Motor neuron (in vitro differentiated cells): ENCODE results near the gene GTF3A. TPM values are rescaled to one million over a fixed set of nuclear protein-coding genes. Genes with fewer than 3 reads are reported as not detected.
A peak's percentile ranks its signal among the peaks of the same experiment; 100 is the strongest.
"Not testable (repeated sequence)": the region's sequence is repeated elsewhere in the genome, so short reads cannot be mapped to it uniquely, and the experiment has no call there.

Experiments used
- ATAC-seq, 8 experiments: fragments of 200-7000 bp; cut with Tn5 transposase; replicated peaks in 6 of 8; 2 replicates each; pipeline ENCODE4 v1.8.0; 2021; ENCODE audit warnings: mild to moderate bottlenecking in 8 of 8, moderate library complexity in 8 of 8
- H3K27ac ChIP-seq, 2 donors: fragments of 250-450 bp; sonication (Bioruptor Pico); 2 replicates each; pipeline ENCODE4 v1.9.0; 2021; ENCODE audit warnings: antibody characterized with exemption in 2 of 2, mild to moderate bottlenecking in 2 of 2, moderate library complexity in 1 of 2
- H3K4me1 ChIP-seq, 2 donors: fragments of 250-450 bp; sonication (Bioruptor Pico); replicated peaks in 1 of 2; 2 replicates each; pipeline ENCODE4 v1.6.1; 2021; ENCODE audit warnings: antibody characterized with exemption in 2 of 2, mild to moderate bottlenecking in 2 of 2, moderate library complexity in 1 of 2
- H3K4me3 ChIP-seq, 5 donors: fragments of 250-450 bp; sonication (Bioruptor Pico); 2 replicates each; pipeline ENCODE4 v1.9.0; 2021; ENCODE audit warnings: antibody characterized with exemption in 5 of 5, mild to moderate bottlenecking in 5 of 5, moderate library complexity in 4 of 5
- WGBS, 10 experiments: fragments of 450-650 bp; shearing (Covaris generic); methylation state at CpG; one replicate each; pipeline ENCODE4 v1.0.0; 2022; 5-methylcytosine and 5-hydroxymethylcytosine counted together
- in situ Hi-C, 9 experiments: fragments of 400-800 bp; cut with MboI; loops; one replicate each; pipeline ENCODE4 v1.15.0; 2021; ENCODE audit warnings: low sequenced_read_pairs in 9 of 9, low pct_unique_long_range_greater_than_20kb in 2 of 9; ENCODE audit not compliant: unreplicated experiment in 9 of 9
- total RNA-seq, 8 experiments: library from RNA; unstranded; fragments of 300-600 nt; gene quantifications; 2 replicates each; pipeline versions ENCODE4 v1.2.3 to v1.2.4, GENCODE V29; 2022

GTF3A gene
- total RNA-seq, 8 experiments from 2014 or later = 71.7 to 196 (median 97.4) TPM

- 0 to 100% (median 69%) methylated on average over 1 to 4 of the region's 4 CpGs; no CpG with 5 or more reads in 1 of the 10 experiments for WGBS, 10 experiments
- in situ Hi-C loops = loop anchor here in 7 of 9 experiments (25.0 kb wide), 3 partner anchors 419 to 594 kb away; partner anchors contain the start of gene URAD (in 3 of the 7)
- Histone ChIP-seq H3K4me3 (no peak overlapping the region), H3K4me1 (no peaks in the 10 kb centered on the region), H3K27ac (no peak overlapping the region)
- ATAC-seq = no peak
Observed at GRCh38 chr13:27393101-27393500, 31.3 kb upstream of the GTF3A start.

DNA sequence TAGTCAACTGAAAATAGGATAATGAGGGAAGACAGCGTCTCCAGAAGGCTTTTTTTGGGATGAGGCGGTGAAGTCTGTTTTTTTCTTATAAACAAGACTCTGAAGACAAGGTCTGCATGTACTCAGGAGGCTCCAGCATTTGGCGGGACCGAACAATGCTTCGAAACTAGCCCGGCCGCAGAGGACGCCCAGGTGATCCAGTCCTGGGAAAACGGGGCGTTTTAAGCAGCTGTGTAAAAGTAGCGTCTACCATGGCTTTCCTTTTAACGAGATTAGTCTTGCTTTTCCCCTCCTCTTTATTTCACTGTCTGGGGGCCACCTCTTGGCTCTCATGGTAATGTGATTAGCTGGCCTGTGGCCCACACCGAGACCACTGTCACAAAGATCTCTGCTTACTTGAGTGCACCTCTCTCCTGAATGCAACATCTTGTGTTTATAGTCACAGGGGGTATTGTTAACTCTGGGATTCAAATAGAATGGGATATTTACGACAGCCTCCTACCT is 29.4 kb upstream of the GTF3A start:
- H3K4me1 ChIP-seq = no peaks in the 10 kb centered on the region
- no peak overlapping the region for H3K27ac ChIP-seq
- no peak for ATAC-seq
- in situ Hi-C loops = loop anchor here in 7 of 9 experiments (25.0 kb wide), 3 partner anchors 417 to 592 kb away; partner anchors contain the start of gene URAD (in 3 of the 7)
- H3K4me3 ChIP-seq = no peak overlapping the region
- WGBS, 10 experiments = 28 to 100% (median 76%) methylated on average over 1 to 11 of the region's 14 CpGs

DNA sequence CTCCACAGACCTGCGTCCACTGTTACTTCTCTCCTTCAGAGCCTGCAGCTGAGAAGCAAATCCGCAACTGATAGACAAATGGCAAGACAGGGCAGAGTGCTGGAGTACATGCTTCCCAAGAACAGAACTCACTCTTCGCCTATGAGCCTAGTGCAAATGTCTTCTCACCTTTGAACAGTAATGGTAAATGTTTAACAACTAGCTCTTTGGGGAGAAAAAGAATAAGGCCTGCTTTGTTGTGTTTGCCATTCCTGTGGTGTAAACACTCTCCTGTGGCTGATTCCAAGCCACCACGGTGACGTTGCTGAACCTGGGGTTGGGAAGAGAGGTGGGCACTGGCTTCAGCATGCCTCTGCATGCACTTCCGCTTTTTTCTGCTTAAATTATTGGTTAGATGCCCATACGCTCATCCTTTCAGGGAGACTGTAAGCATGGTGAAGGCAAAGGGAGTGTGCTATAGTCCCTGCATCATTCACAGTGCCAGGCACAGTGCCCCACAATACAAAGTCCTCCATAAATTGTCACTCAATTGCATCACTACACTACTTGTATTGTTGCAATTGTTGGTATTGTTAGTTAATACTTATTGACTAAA is 28.1 kb upstream of the GTF3A start:
- in situ Hi-C loops = loop anchor here in 7 of 9 experiments (25.0 kb wide), 3 partner anchors 416 to 591 kb away; partner anchors contain the start of gene URAD (in 3 of the 7)

GRCh38 chr13:27398360-27398759 is 26.1 kb upstream of the GTF3A start:
- Histone ChIP-seq H3K4me1 (peaks cover 0 to 3% of the 10 kb centered on the region in 2 donors), H3K27ac (no peak overlapping the region), H3K4me3 (no peak overlapping the region)
- ATAC-seq = no peak
- 35 to 92% (median 76%) methylated on average over 2 to 4 of the region's 4 CpGs; no CpG with 5 or more reads in 2 of the 10 experiments for WGBS, 10 experiments
- in situ Hi-C loops = loop anchor here in 7 of 9 experiments (25.0 kb wide), 3 partner anchors 414 to 589 kb away; partner anchors contain the start of gene URAD (in 3 of the 7)

More for the DNA sequence above, 28.1 kb upstream of the GTF3A start:
- no peak for ATAC-seq
- Histone ChIP-seq H3K27ac (no peak overlapping the region), H3K4me3 (no peak overlapping the region), H3K4me1 (no peaks in the 10 kb centered on the region)
- WGBS, 10 experiments = 68 to 100% (median 83%) methylated on average over 1 to 6 of the region's 7 CpGs; no CpG with 5 or more reads in 3 of the 10 experiments

GRCh38 chr13:27400405-27400804 is 24.0 kb upstream of the GTF3A start:
- 67 to 100% (median 83%) methylated on average over 1 to 6 of the region's 6 CpGs; no CpG with 5 or more reads in 1 of the 10 experiments for WGBS, 10 experiments
- H3K4me3 ChIP-seq, H3K4me1 ChIP-seq, ATAC-seq, H3K27ac ChIP-seq, in situ Hi-C loops: not testable (repeated sequence)

DNA sequence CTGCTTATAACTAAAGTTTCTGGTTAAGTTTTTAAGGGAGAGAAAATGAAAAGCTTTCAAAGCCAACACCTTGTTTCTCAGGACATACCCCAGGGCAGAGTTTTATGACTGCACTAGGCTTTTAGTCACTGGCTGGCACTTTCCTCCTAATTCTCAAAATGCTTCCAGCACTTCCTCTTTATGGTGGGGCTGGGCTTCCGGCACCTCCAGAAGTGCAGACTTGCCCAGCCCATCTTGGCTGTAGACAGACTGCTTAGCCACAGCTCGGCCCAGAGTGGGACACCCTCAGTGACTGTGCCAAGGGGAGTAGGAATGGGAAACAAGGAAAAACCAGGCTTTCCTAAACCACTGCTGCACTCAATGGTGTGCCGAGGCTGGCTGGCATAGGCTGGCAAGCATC is 23.2 kb upstream of the GTF3A start:
- in situ Hi-C loops = no loop called here
- Histone ChIP-seq H3K27ac (no peak overlapping the region), H3K4me1 (peaks cover 3 to 8% of the 10 kb centered on the region in 2 donors), H3K4me3 (no peak overlapping the region)
- WGBS, 10 experiments = 0 to 100% (median 61%) methylated on average over 1 to 2 of the region's 3 CpGs; no CpG with 5 or more reads in 2 of the 10 experiments
- ATAC-seq = no peak

GRCh38 chr13:27403203-27403678 is 21.2 kb upstream of the GTF3A start:
- peak in 7 of 8 experiments; percentile 22 to 74 (median 49) for ATAC-seq
- in situ Hi-C loops = no loop called here
- 0 to 77% (median 4%) methylated on average over 1 to 3 of the region's 3 CpGs; no CpG with 5 or more reads in 2 of the 10 experiments for WGBS, 10 experiments
- Histone ChIP-seq H3K4me1 (peaks cover 3 to 8% of the 10 kb centered on the region in 2 donors), H3K4me3 (no peak overlapping the region), H3K27ac (no peak overlapping the region)

DNA sequence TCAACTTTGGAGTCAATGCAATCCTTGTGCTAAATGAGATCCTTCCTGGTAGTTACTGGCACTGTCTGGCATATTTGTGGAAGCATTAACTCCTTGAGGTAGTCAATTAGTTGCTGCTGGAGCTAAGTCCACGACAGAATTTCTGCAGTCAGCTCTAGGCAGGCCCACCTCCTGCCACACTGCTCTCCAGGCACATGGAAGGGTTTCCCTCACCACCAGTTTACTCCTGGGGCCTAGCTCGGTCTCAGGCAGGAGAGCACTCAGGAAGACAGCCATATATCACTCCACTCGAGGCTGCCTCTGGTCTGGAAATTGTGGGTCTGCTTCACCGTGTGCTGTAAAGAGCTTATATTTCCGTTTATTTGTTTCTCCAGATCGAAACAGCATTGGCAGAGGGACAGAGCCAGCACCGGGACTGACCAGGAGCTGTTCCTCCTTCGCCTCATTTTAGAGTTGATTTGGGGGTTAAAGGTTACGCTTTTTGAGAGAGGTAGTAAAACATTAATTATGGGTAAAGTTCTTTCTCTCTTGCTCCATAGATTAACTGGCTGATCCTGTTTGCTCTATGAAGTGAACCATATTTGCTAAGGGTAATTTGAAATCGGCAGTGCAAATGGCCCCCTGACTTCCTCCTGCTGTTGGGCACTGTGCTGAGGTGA is 20.6 kb upstream of the GTF3A start:
- in situ Hi-C loops = no loop called here
- 56 to 83% (median 73%) methylated on average over 2 to 7 of the region's 10 CpGs; no CpG with 5 or more reads in 4 of the 10 experiments for WGBS, 10 experiments
- peak in 4 of 8 experiments; percentile 7 to 59 (median 36) for ATAC-seq
- Histone ChIP-seq H3K4me3 (no peak overlapping the region), H3K4me1 (peaks cover 3 to 8% of the 10 kb centered on the region in 2 donors), H3K27ac (no peak overlapping the region)

DNA sequence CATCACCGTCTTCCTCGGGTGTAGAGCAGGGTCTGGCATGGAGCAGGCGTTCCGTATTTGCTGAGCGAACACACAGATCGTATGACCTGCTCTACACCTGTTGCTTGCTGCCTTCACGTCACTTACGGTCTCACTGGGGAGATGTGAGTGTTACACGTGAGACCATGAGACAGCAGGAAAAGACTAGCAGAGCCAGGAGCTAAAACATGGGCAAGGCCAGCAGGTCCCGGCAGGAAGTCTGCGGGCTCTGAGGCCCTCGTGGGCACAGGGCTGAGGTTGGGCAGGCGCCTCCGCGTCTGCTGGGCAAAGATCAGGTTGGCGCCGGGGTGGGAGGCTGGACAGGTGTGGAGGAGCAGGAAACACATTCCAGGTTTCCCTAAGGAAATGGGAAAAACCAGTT is 19.7 kb upstream of the GTF3A start:
- in situ Hi-C loops = no loop called here
- Histone ChIP-seq H3K4me3 (no peak overlapping the region), H3K4me1 (peaks cover 3 to 8% of the 10 kb centered on the region in 2 donors), H3K27ac (no peak overlapping the region)
- ATAC-seq = no peak
- 78 to 100% (median 94%) methylated on average over 2 to 12 of the region's 17 CpGs; no CpG with 5 or more reads in 4 of the 10 experiments for WGBS, 10 experiments

DNA sequence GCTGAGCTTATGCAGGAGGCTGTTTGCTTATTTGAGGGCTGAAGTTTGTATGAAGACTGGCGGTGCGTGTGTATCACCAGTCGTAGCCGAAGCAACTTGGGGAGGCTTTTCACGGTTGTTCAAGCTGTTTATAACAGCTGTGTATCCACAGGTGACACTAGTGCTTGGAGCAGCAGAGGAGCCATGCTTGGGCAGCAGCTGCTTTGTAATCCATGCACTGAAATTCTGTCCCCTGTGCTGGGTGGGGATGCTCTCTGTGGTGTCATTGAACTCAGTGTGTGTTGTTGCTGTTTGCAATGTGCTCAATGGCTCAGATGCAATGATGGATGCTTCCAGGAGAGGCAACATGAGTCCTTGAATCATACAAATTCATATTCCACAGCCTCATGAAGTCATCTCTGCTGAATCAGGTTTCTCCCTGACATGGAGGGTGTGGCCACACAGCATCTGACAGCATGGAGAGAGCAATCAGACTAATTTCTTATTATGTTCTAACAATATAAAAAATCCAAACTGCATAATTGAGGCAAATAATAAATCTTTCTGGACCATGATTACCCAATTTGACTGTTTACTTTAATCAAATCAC is 18.8 kb upstream of the GTF3A start:
- H3K4me1 ChIP-seq = peaks cover 3 to 8% of the 10 kb centered on the region in 2 donors
- H3K27ac ChIP-seq = no peak overlapping the region
- WGBS, 10 experiments = 62 to 100% (median 86%) methylated on average over 2 to 5 of the region's 5 CpGs; no CpG with 5 or more reads in 3 of the 10 experiments
- H3K4me3 ChIP-seq = no peak overlapping the region
- in situ Hi-C loops = no loop called here
- peak; percentile 46 to 97 (median 93) for ATAC-seq

- Histone ChIP-seq H3K27ac (no peak overlapping the region), H3K4me1 (peaks cover 3 to 8% of the 10 kb centered on the region in 2 donors), H3K4me3 (no peak overlapping the region)
- ATAC-seq = peak in 5 of 8 experiments; percentile 5 to 76 (median 48)
- in situ Hi-C loops = no loop called here
- WGBS, 10 experiments = 79 to 100% (median 93%) methylated on average over 1 to 7 of the region's 12 CpGs; no CpG with 5 or more reads in 3 of the 10 experiments
Observed at GRCh38 chr13:27406178-27406939, 18.1 kb upstream of the GTF3A start.

DNA sequence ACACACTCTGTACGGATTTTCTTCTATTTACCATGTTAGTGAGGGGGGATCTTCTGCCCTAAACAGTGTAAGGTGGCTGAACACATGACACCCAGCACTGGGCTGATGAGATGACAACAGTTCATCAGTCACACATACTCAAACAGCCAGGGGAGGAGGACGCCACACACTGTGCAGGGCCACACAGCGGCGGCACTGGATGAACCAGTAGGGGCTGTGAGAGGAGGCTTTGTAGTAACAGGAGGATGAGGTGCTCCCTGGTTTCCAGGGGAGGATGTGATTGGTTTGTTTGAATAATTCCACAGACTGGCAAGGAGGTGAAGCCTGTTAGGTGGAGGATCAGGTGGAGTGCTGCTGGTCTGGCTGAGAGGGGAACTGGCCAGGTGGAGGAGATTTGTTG is 16.3 kb upstream of the GTF3A start:
- WGBS, 10 experiments = 30 to 100% (median 82%) methylated on average over 1 to 4 of the region's 4 CpGs; no CpG with 5 or more reads in 6 of the 10 experiments
- Histone ChIP-seq H3K4me3 (no peak overlapping the region), H3K4me1 (peaks cover 3 to 8% of the 10 kb centered on the region in 2 donors), H3K27ac (no peak overlapping the region)
- no peak for ATAC-seq
- in situ Hi-C loops = no loop called here
